MV-4-11 (cell line): ENCODE results near the gene EYA4.

Experiments used
- DNase-seq: peaks from one replicate; lab custom pipeline; 2025; lab: John Stamatoyannopoulos, UW

EYA4 gene

GRCh38 chr6:133456944-133457343, 215.8 kb downstream of the EYA4 start:
- DNase-seq: no peak

DNA sequence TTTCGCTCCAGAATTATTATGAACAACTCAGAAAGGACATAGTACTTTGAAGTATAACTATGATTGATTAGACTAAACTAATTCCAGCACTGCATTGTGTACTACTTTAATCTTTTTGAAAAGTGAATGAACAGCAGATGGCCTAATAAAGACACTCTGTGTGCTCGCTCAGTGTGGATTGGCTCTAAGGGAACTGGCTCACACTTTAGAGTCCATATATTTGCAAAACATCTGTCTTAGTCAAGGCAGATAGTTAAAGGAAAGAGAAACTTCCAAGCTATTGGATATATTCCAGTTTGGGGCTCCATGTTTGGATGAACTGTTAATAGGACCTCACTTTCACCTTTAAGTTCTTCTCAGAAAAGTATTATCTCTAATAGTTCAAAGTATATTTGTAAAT, 218.9 kb downstream of the EYA4 start:
- DNase-seq: no peak

DNA sequence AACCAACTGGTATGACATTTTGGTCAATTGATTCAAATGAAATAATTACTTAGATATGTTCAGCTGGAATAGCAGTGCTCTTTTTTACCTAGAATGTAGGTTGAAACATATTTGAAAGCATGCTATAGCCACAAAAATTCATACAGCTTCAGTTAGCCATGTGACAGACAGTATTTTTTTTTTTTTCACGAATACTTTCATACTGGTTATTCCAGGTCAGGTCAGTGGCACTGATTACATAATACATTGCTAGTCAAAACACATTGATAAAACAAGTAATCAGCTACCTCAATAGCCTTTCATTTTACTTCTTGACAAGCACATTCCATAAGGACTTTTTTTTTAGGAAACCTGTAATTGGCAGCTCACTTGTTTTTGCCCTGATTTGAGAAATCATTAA, 222.6 kb downstream of the EYA4 start:
- DNase-seq: no peak

GRCh38 chr6:133466680-133467079, 225.5 kb downstream of the EYA4 start:
- no peak for DNase-seq

GRCh38 chr6:133467231-133467981, 226.2 kb downstream of the EYA4 start:
- DNase-seq: no peak

GRCh38 chr6:133467982-133468380, 226.8 kb downstream of the EYA4 start:
- DNase-seq: no peak

GRCh38 chr6:133468591-133468990, 227.4 kb downstream of the EYA4 start:
- DNase-seq: no peak

DNA sequence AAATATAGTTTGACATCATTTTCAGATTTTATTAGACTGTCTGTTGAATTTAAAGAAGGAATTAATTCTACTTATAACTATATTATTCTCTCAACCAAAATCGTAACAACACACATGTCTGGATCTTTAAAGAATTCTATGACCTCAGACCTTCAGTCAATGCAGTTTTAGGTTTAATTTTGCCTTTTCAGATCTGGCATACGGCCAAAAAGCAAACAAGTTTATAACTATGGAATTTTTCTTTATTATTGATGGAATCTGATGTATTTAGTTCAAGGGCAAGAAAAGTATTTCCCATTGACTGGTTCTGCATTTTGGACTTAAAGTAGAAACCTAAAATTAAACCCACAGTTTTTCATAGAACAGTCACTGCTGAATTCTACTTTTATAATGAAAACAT, 233.4 kb downstream of the EYA4 start:
- DNase-seq: no peak

- no peak for DNase-seq
Measured at GRCh38 chr6:133478673-133479072, 237.5 kb downstream of the EYA4 start.

DNA sequence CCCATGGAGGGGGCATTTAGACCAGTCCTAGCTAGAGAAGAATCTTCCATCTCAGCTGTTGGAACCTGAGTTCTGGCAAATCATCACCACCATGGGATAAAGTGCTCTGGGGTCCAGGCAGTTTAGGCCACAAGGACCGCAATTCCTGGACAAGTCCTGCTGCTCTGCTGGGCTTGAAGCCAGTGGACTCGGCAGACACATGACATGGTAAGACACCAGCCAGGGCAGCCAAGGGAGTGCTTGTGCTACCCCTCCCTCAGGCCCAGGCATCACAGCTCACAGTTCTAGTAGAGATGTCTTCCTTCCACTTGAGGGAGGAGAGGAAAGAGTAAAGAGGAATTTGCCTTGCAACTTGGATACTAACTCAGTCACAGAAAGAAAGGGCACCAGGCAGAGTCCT, 246.0 kb downstream of the EYA4 start:
- DNase-seq: no peak

DNA sequence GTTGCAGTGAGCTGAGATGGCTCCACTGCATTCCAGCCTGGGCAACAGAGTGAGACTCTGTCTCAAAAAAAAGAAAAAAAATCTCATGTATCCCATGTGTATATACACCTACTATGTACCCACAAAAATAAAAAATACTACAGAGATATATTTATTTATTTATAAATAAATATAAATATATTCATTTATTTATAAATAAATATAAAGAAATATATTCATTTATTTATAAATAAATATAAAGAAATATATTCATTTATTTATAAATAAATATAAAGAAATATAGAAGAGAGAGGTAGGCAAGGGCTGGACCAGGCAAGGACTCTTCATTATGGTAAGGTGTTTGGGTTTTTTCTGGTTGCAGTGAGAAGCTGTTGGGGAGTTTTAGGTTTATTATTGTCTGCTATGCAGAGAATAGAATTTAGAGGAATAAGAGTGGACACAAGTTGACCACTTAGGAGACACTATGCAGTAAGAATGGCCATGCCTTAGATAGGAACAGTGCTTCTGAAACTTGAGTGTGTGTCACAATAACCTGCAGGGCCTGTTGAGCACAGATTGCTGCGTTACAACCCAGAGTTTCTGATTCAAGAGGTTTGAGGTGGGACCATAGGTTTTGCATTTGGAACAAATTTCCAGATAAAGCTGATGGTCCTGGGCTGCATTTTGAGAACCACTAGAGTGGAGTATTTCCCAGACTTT, 254.2 kb downstream of the EYA4 start:
- no peak for DNase-seq

DNA sequence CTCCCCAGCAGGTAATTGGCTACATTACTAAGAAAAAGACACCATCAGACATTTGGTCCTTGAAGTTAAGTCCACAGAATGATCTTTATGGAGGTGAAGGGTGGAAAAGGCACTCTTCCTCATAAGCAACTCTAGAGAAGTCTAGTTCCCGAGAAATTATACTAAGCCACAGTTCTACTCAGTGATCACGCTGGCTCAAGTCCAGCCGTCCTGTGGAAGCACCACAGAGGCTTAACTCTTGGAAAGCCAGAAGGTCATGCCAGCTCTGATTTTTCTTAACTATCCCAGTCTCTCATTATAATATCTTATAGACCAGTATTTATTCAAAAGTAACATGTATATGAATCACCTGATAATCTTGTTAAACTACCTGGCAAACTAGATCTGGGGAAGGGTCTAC, 258.5 kb downstream of the EYA4 start:
- DNase-seq: no peak

- no peak for DNase-seq
Measured at GRCh38 chr6:133501675-133502270, 260.6 kb downstream of the EYA4 start.

DNA sequence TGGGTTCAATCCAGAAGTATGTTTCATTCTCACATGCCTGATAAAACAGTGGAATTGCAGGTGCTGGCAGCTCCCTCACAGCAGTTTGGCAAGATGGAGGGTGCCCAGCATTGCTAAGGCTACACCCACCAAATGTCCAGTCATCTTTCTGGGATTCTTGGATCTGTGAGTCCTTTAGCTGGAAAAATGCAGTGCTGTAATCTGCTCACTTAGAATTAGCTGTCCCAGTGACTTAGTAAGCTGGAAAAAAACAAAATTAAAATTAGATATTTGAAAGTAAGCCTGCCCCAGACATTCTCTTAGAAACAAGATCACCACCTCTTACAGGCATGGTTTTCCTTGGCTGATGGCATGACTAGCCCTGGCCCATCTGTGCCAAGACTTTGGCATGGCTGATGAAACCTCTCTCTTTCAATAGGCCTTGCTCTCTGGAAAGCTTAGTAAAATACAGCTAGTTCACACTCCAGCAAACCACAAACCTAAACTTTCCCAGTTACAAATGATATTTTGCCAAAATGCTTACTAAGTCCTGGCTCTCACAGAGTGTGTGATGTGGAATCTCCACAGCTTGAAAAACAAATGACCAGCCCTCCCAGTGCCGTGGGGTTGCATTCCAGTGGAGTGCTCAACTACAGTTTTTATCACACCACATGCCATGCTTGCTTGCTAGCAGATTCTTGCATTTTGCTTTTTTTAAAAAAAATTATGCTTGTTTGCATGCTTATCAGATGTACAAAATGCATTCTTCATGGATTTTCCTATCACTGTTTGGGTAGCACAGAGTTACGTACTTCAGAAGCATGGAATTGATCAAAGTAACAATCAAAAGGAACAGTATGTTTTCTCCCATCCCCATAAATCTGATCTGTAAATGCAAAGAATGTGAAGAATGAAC, 261.5 kb downstream of the EYA4 start:
- DNase-seq: no peak

DNA sequence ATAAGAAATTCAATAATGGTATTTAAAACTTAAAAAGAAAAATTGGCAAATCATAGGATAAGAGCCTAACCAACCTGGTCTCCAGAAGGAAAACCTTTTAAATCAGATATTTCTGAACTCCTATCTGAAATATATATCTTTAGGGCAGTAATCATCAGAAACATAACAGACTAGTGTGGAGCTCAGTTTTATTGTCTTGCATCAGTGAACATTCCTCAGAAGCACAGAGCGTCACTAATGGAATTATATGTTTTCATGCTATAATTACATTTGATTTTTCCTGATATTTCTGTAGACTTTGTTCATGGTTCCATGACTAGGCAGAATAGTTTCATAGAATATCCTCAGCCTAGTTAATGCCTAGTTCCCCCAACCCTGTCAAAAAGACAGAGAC, 262.2 kb downstream of the EYA4 start:
- no peak for DNase-seq

- DNase-seq: no peak
Measured at GRCh38 chr6:133504158-133504557, 263.0 kb downstream of the EYA4 start.

- no peak for DNase-seq
Measured at GRCh38 chr6:133504761-133505160, 263.6 kb downstream of the EYA4 start.

GRCh38 chr6:133505681-133506080, 264.5 kb downstream of the EYA4 start:
- DNase-seq: no peak

DNA sequence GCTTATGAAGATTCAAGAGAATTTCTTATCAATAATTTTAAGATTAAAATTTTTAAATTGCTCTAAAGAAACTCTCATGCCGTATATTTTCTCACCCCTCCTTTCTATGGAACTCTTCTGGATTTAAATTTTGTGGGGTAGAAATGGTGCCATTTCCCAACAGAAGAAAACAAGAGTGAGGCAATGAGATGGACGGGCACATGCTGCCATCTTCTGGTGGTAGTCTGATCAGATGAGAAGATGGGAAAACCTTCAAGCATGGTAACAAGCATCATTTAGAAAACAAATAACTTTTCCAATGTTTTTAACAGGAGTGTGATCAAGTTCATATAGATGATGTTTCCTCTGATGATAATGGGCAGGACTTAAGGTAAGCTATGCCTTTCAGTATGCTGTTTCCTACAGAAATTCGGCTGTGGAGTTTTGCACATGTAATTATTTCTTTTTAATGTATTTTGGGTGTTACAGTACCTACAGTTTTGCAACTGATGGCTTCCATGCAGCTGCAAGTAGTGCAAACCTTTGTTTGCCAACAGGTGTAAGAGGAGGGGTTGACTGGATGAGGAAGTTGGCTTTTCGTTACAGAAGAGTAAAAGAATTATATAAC, 271.4 kb downstream of the EYA4 start:
- peak; percentile 6 for DNase-seq

DNA sequence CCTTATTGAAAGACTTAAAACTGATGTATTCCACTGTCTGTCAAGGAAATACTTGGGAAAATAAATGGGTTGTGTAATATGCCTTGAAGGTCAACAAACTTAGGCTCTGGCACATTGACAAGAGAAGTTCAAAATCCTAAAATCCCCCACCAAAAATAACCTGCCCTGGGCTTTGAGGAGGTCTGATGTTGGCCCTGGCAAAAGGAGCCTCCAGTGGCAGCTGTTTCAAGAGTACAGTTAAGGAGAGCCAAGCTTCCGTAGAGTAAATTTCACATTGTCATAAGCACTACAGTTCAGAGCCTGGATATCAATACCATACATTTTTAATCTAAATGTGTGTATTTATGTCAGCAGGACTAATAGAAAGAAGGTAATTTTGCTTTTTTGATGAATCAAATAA, 282.7 kb downstream of the EYA4 start:
- DNase-seq: no peak

- DNase-seq: no peak
Measured at GRCh38 chr6:133526436-133526835, 285.3 kb downstream of the EYA4 start.

DNA sequence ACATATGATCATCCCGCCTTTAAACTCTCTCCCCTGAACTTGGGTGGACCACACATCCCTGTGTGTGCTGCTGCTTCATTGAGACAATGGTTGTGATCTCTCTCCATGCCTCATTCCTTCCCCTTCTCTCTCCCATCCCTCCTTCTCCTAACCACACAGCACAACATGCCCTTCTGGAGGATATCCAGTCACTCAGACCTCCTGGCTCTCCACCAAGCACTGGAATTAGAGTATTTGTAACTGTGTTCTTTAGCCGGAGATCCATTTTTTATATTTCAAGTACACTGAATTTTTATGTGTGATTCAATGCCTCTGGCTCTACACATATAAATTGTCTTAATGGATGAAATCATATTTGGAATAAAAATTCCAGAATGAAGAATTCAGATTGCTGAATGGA, 287.4 kb downstream of the EYA4 start:
- DNase-seq: no peak
